Trophoblast cell (in vitro differentiated cells and primary cell): ENCODE measurements around the gene UBXN1. TPM values are rescaled to one million over a fixed set of nuclear protein-coding genes. Genes with fewer than 3 reads are reported as not detected.

Experiments used
- DNase-seq, 2 donors: peaks; one replicate each; pipeline ENCODE4 v3.0.0-alpha.2; 2016
- H2AFZ ChIP-seq: 2 replicates; pipeline ENCODE4 v1.6.1; 2013; ENCODE audit warnings: low read length, moderate library complexity, mild to moderate bottlenecking; ENCODE audit not compliant: insufficient read depth, poor library complexity
- H2AK5ac ChIP-seq: 2 replicates; pipeline ENCODE4 v1.6.1; 2013; ENCODE audit warnings: mild to moderate bottlenecking, low read length
- H2BK120ac ChIP-seq: 2 replicates; pipeline ENCODE4 v1.6.1; 2013; ENCODE audit warnings: low read length, mild to moderate bottlenecking, moderate library complexity; ENCODE audit not compliant: insufficient read depth, poor library complexity
- H2BK12ac ChIP-seq: 2 replicates; pipeline ENCODE4 v1.6.1; 2013; ENCODE audit warnings: mild to moderate bottlenecking, low read length, moderate library complexity
- H2BK5ac ChIP-seq: 2 replicates; pipeline ENCODE4 v1.6.1; 2013; ENCODE audit warnings: low read length, low read depth, moderate library complexity, mild to moderate bottlenecking; ENCODE audit not compliant: poor library complexity
- H3K14ac ChIP-seq: 2 replicates; pipeline ENCODE4 v1.6.1; 2013; ENCODE audit warnings: mild to moderate bottlenecking, low read length
- H3K18ac ChIP-seq: 2 replicates; pipeline ENCODE4 v1.6.1; 2013; ENCODE audit warnings: mild to moderate bottlenecking, low read length
- H3K23ac ChIP-seq: 2 replicates; pipeline ENCODE4 v1.6.1; 2013; ENCODE audit warnings: low read length
- H3K27ac ChIP-seq: 2 replicates; pipeline ENCODE4 v1.5.1; 2013; ENCODE audit warnings: low read depth, mild to moderate bottlenecking, inconsistent platforms, low read length, moderate library complexity
- H3K27me3 ChIP-seq: 2 replicates; pipeline ENCODE4 v1.6.1; 2013; ENCODE audit warnings: inconsistent platforms, mild to moderate bottlenecking, low read length, moderate library complexity; ENCODE audit not compliant: insufficient read depth
- H3K36me3 ChIP-seq, 2 experiments: 1 replicate in 1 of 2; 2 replicates in 1 of 2; pipeline ENCODE4 v1.6.1; 2013; ENCODE audit warnings: low read length in 2 of 2, mild to moderate bottlenecking in 2 of 2, moderate library complexity in 1 of 2; ENCODE audit not compliant: insufficient read depth in 2 of 2, control insufficient read depth in 1 of 2
- H3K4ac ChIP-seq: 2 replicates; pipeline ENCODE4 v1.6.1; 2013; ENCODE audit warnings: low read depth, mild to moderate bottlenecking, low read length, moderate library complexity
- H3K4me1 ChIP-seq, 2 experiments: 1 replicate in 1 of 2; 2 replicates in 1 of 2; pipeline ENCODE4 v1.6.1; 2013; ENCODE audit warnings: low read length in 2 of 2, mild to moderate bottlenecking in 2 of 2, moderate library complexity in 1 of 2; ENCODE audit not compliant: insufficient read depth in 2 of 2, control insufficient read depth in 1 of 2
- H3K4me2 ChIP-seq: 2 replicates; pipeline ENCODE4 v1.6.1; 2013; ENCODE audit warnings: inconsistent platforms, mild to moderate bottlenecking, low read length, moderate library complexity
- H3K4me3 ChIP-seq: 2 replicates; pipeline ENCODE4 v1.5.1; 2013; ENCODE audit warnings: mild to moderate bottlenecking, low read depth, low read length, inconsistent platforms
- H3K79me1 ChIP-seq: one replicate; pipeline ENCODE4 v1.6.1; 2013; ENCODE audit warnings: low read length
- H3K79me2 ChIP-seq: 2 replicates; pipeline ENCODE4 v1.6.1; 2013; ENCODE audit warnings: low read length, mild to moderate bottlenecking; ENCODE audit not compliant: control insufficient read depth, insufficient read depth, poor library complexity
- H3K9ac ChIP-seq: 2 replicates; pipeline ENCODE4 v1.6.1; 2013; ENCODE audit warnings: mild to moderate bottlenecking, low read length
- H3K9me3 ChIP-seq: 2 replicates; pipeline ENCODE4 v1.6.1; 2013; ENCODE audit warnings: low read depth, mild to moderate bottlenecking, control low read depth, inconsistent platforms, low read length; ENCODE audit not compliant: insufficient read depth
- H4K12ac ChIP-seq: 2 replicates; pipeline ENCODE4 v1.6.1; 2013; ENCODE audit warnings: low read depth, mild to moderate bottlenecking, low read length, moderate library complexity
- H4K8ac ChIP-seq: 2 replicates; pipeline ENCODE4 v1.6.1; 2013; ENCODE audit warnings: low read depth, mild to moderate bottlenecking, low read length, moderate library complexity
- H4K91ac ChIP-seq: one replicate; pipeline ENCODE4 v1.6.1; 2013; ENCODE audit warnings: low read depth, mild to moderate bottlenecking, low read length, moderate library complexity
- WGBS: extraction: QIAGEN DNeasy Blood & Tissue Kit; methylation state at CpG from one replicate; pipeline ENCODE4 v1.1.7; 2013; ENCODE audit warnings: missing lambda C conversion rate; ENCODE audit not compliant: insufficient read length, insufficient coverage; ENCODE audit errors: extremely low coverage; 5-methylcytosine and 5-hydroxymethylcytosine counted together
- polyA plus RNA-seq: library from polyadenylated mRNA; stranded (reverse); fragments of 200-250 nt; gene quantifications from 2 replicates; pipeline ENCODE4 v1.2.3, GENCODE V29; 2013

Gene UBXN1, protein sequence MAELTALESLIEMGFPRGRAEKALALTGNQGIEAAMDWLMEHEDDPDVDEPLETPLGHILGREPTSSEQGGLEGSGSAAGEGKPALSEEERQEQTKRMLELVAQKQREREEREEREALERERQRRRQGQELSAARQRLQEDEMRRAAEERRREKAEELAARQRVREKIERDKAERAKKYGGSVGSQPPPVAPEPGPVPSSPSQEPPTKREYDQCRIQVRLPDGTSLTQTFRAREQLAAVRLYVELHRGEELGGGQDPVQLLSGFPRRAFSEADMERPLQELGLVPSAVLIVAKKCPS
- 122 and 123 TPM in 2 replicates for polyA plus RNA-seq

DNA sequence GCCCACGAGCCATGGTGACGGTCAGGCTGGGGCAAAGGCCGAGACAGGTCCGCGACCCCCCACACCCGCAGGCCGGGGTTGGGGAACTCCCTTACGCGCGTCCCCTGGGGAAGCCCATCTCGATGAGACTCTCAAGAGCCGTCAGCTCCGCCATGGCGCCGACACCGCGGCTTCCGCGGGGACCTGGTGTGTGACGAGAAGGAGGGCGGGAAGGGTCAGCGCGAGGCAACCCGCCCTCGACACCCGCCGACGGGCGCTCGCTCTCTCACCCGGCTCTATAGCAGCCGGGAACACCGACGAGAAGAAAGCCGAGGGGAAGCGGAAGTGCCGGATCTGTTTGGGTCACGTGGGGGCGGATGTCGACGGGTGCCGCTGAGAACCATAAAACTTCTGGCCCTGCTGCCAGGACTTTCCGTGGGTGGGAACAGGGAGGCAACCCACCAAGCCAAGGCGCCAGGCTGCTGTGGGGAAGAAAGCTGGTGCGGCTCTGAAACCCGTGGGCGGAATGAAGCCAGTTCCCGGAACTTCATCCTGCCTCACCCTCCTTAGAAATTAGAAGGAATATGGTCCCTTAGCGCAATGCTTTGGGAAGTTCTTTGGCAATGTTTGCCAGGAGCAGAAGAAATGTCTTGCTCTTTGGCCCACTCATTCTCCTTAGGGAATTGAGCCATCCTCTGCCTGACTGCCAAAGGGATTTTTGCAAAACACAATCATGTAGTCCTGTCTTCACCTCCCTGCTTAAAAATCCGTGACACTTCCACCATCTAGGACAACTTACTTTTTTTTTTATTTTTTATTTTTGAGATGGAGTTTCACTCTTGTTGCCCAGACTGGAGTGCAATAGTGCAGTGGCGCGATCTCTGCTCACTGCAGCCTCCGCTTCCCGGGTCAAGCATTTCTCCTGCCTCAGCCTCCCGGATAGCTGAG, at the start of gene UBXN1:
TSS of gene UBXN1 (minus strand) at position 304 of the 927 bp plus-strand sequence. CDS start at position 154, 150 bp downstream.
- Histone ChIP-seq H2AFZ (peak within 1 kb of the TSS; percentile 75), H3K4me2 (peak within 1 kb of the TSS; percentile 92), H3K9me3 (peaks cover 3% of the 10 kb centered on the region), H3K4me3 (peak within 1 kb of the TSS; percentile 97), H3K36me3 (peaks cover 16 to 18% of the 10 kb centered on the region in 2 experiments), H3K4ac (peak within 1 kb of the TSS; percentile 99), H3K79me2 (peaks cover 6% of the 10 kb centered on the region), H3K27me3 (no peaks in the 10 kb centered on the region), H2AK5ac (peak within 1 kb of the TSS; percentile 55), H3K9ac (peak within 1 kb of the TSS; percentile 96), H3K27ac (peak within 1 kb of the TSS; percentile 13), H2BK120ac (peak within 1 kb of the TSS; percentile 90), H4K8ac (peak within 1 kb of the TSS; percentile 98), H4K91ac (peak within 1 kb of the TSS; percentile 79), H3K23ac (no peak within 1 kb of the TSS), H2BK5ac (peak within 1 kb of the TSS; percentile 49), H3K4me1 (peaks cover 0 to 6% of the 10 kb centered on the region in 2 experiments), H3K18ac (peak within 1 kb of the TSS; percentile 78), H4K12ac (peak within 1 kb of the TSS; percentile 88), H2BK12ac (peak within 1 kb of the TSS; percentile 46), H3K14ac (peak within 1 kb of the TSS; percentile 87), H3K79me1 (peaks cover 5% of the 10 kb centered on the region)
- WGBS, result no CpG with 5 or more reads among the region's 55 CpGs
- peak; percentile 83 for DNase-seq

DNA sequence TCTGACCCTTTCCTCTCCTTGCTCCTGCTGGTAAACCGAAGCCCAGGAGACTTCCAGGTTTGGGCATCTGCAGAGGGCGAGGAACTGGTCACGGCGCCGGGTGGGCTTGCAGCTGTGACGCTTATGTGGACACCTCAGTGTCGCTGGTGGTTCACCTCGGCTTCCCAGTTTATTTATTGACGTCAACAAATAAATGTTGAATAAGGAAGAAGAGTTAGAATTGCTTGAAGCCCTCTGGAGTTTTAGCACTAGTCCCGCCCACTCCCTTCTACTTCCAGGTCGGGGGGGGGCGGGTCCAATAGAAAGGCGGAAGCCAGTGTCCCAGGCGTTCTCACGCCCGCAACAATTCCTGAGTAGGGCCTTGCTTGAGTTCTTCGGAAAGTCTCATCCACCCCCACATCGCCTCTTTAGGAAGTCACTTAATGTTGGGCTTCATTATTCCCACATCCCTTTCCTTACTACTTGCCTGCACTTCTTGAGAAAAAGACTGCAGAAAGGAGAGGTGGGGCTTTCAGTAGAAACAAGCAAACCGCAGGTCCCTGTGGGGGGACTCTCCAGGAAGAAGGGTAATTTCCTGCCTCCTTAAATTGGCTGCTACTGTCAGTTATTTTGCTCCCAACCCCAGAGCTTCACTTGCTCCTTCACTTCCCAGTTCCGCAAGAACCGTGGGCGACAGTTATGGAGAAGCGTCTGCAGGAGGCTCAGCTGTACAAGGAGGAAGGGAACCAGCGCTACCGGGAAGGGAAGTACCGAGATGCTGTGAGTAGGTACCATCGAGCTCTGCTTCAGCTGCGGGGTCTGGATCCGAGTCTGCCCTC, 49.5 kb upstream of the UBXN1 start, which contains the start of gene TTC9C:
TSS of gene TTC9C (plus strand) at position 316 of the 818 bp plus-strand sequence. CDS start at position 679, 363 bp downstream.
- Histone ChIP-seq H3K79me2 (peaks cover 30% of the 10 kb centered on the region), H2BK5ac (peak within 1 kb of the TSS; percentile 92), H3K27me3 (no peaks in the 10 kb centered on the region), H2AFZ (peak within 1 kb of the TSS; percentile 87), H3K4me3 (peak within 1 kb of the TSS; percentile 85), H3K4ac (peak within 1 kb of the TSS; percentile 80), H3K23ac (no peak within 1 kb of the TSS), H4K8ac (peak within 1 kb of the TSS; percentile 99), H4K12ac (peak within 1 kb of the TSS; percentile 92), H2AK5ac (peak within 1 kb of the TSS; percentile 69), H3K14ac (peak within 1 kb of the TSS; percentile 97), H2BK120ac (peak within 1 kb of the TSS; percentile 91), H3K4me1 (peaks cover 2 to 4% of the 10 kb centered on the region in 2 experiments), H4K91ac (peak within 1 kb of the TSS; percentile 98), H3K9ac (peak within 1 kb of the TSS; percentile 87), H3K9me3 (no peaks in the 10 kb centered on the region), H2BK12ac (peak within 1 kb of the TSS; percentile 16), H3K36me3 (peaks cover 8 to 10% of the 10 kb centered on the region in 2 experiments), H3K27ac (peak within 1 kb of the TSS; percentile 99), H3K79me1 (peaks cover 22% of the 10 kb centered on the region), H3K18ac (peak within 1 kb of the TSS; percentile 94), H3K4me2 (peak within 1 kb of the TSS; percentile 61)
- DNase-seq, result peak; percentile 85 to 86
- no CpG with 5 or more reads among the region's 29 CpGs for WGBS

DNA sequence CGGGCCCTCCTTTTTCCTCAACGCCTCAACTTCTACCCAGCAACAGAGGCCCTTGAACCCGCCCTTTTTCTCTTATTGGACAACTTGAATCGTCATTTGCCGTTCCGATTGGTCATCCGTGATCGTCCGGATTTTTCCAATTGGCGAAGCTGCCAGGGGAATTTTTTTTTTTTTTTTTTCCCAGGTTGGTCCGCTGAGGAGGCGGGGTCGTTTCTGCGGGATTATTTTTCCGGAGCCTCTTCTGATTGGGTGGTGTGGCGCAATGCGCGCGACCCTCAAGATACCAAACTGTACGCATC, 48.9 kb upstream of the UBXN1 start:
- Histone ChIP-seq H3K14ac (peak overlapping the region; percentile 93), H3K9ac (peak overlapping the region; percentile 87), H3K27ac (peak overlapping the region; percentile 99), H3K79me1 (peaks cover 22% of the 10 kb centered on the region), H4K91ac (peak overlapping the region; percentile 98), H3K27me3 (no peaks in the 10 kb centered on the region), H3K79me2 (peaks cover 30% of the 10 kb centered on the region), H3K4ac (peak overlapping the region; percentile 80), H3K4me1 (peaks cover 2 to 4% of the 10 kb centered on the region in 2 experiments), H4K12ac (peak overlapping the region; percentile 92), H3K36me3 (peaks cover 13 to 14% of the 10 kb centered on the region in 2 experiments), H2AFZ (peak overlapping the region; percentile 87), H3K4me2 (peak overlapping the region; percentile 61), H2BK12ac (no peak overlapping the region), H2BK5ac (peak overlapping the region; percentile 92), H3K23ac (no peak overlapping the region), H4K8ac (peak overlapping the region; percentile 99), H3K18ac (peak overlapping the region; percentile 94), H3K4me3 (peak overlapping the region; percentile 84), H3K9me3 (no peaks in the 10 kb centered on the region), H2AK5ac (peak overlapping the region; percentile 69), H2BK120ac (peak overlapping the region; percentile 91)
- no CpG with 5 or more reads among the region's 20 CpGs for WGBS
- peak; percentile 95 to 99 for DNase-seq
